HepG2 (cell line): ENCODE measurements around the gene EBF4. TPM values are rescaled to one million over a fixed set of nuclear protein-coding genes. Genes with fewer than 3 reads are reported as not detected.

Experiments
- BRD4 ChIP-seq: sonication (generic); formaldehyde crosslinking; IDR thresholded peaks from 2 replicates; pipeline ENCODE4 v1.4.0; 2020; ENCODE audit warnings: missing genetic modification reagents
- BRF2 ChIP-seq: sonication (generic); formaldehyde crosslinking; IDR thresholded peaks from 2 replicates; pipeline ENCODE4 v1.8.1; 2022; ENCODE audit warnings: mild to moderate bottlenecking, missing genetic modification reagents
- ETV6 ChIP-seq: sonication (generic); formaldehyde crosslinking; conservative IDR thresholded peaks from 2 replicates; pipeline ENCODE4 v1.4.0; 2020; ENCODE audit warnings: missing genetic modification reagents
- FOXJ3 ChIP-seq: sonication (generic); formaldehyde crosslinking; IDR thresholded peaks from 2 replicates; pipeline ENCODE4 v1.4.0; 2020; ENCODE audit warnings: missing genetic modification reagents, mild to moderate bottlenecking, borderline replicate concordance
- FOXM1 ChIP-seq: sonication (generic); formaldehyde crosslinking; IDR thresholded peaks from 2 replicates; pipeline ENCODE4 v1.5.0; 2020; ENCODE audit warnings: missing genetic modification reagents
- HNF4G ChIP-seq, 2 experiments: sonication (generic) in 1 of 2; formaldehyde crosslinking in 1 of 2; IDR thresholded peaks; 2 replicates each; pipeline versions ENCODE4 v1.4.0 to v1.6.1; 2011 to 2020; ENCODE audit warnings: borderline replicate concordance in 2 of 2, low read depth in 2 of 2, mild to moderate bottlenecking in 2 of 2, low read length in 1 of 2, missing genetic modification reagents in 1 of 2, moderate library complexity in 1 of 2
- MED8 ChIP-seq: sonication (generic); formaldehyde crosslinking; IDR thresholded peaks from 2 replicates; pipeline ENCODE4 v1.8.1; 2023; ENCODE audit warnings: mild to moderate bottlenecking, missing genetic modification reagents; ENCODE audit not compliant: insufficient replicate concordance
- MEIS2 ChIP-seq: sonication (generic); formaldehyde crosslinking; IDR thresholded peaks from 2 replicates; pipeline ENCODE4 v1.9.0; 2021; ENCODE audit warnings: mild to moderate bottlenecking, missing genetic modification reagents
- NFATC3 ChIP-seq: sonication (generic); formaldehyde crosslinking; IDR thresholded peaks from 2 replicates; pipeline ENCODE4 v1.5.1; 2020; ENCODE audit warnings: mild to moderate bottlenecking, missing genetic modification reagents
- NRL ChIP-seq: sonication (generic); formaldehyde crosslinking; IDR thresholded peaks from 2 replicates; pipeline ENCODE4 v1.5.0; 2020; ENCODE audit warnings: missing genetic modification reagents, mild to moderate bottlenecking, moderate library complexity, borderline replicate concordance
- RARG ChIP-seq: sonication (generic); formaldehyde crosslinking; IDR thresholded peaks from 2 replicates; pipeline ENCODE4 v1.4.0; 2020; ENCODE audit warnings: low read depth, mild to moderate bottlenecking, missing genetic modification reagents
- RBFOX2 ChIP-seq: fragments of 200-400 bp; formaldehyde crosslinking; IDR thresholded peaks from 2 replicates; pipeline ENCODE4 v1.6.1; 2017; ENCODE audit warnings: low read depth, mild to moderate bottlenecking, low read length
- SAFB2 ChIP-seq: sonication (generic); formaldehyde crosslinking; IDR thresholded peaks from 2 replicates; pipeline ENCODE4 v1.5.1; 2020; ENCODE audit warnings: missing genetic modification reagents, low read depth, mild to moderate bottlenecking, borderline replicate concordance
- SALL1 ChIP-seq: sonication (generic); formaldehyde crosslinking; IDR thresholded peaks from 2 replicates; pipeline ENCODE4 v1.8.0; 2022; ENCODE audit warnings: mild to moderate bottlenecking, missing genetic modification reagents
- SSRP1 ChIP-seq: IDR thresholded peaks from 2 replicates; pipeline ENCODE4 v1.6.1; 2016; ENCODE audit warnings: control low read depth
- SYNCRIP ChIP-seq: fragments of 200-400 bp; formaldehyde crosslinking; IDR thresholded peaks from 2 replicates; pipeline ENCODE4 v1.6.1; 2018; ENCODE audit warnings: mild to moderate bottlenecking, low read depth, low read length; ENCODE audit not compliant: insufficient read depth
- TBL1XR1 ChIP-seq: fragments of 150-350 bp; IDR thresholded peaks from 2 replicates; pipeline ENCODE4 v1.6.1; 2014; ENCODE audit warnings: borderline replicate concordance, low read length; ENCODE audit not compliant: partially characterized antibody
- TCF12 ChIP-seq, 2 experiments: fragments of 450-650 bp in 1 of 2; sonication (generic) in 1 of 2; formaldehyde crosslinking in 1 of 2; IDR thresholded peaks; 2 replicates each; pipeline versions ENCODE4 v1.6.1 to v1.8.0; 2017 to 2022; ENCODE audit warnings: antibody characterized with exemption in 1 of 2, mild to moderate bottlenecking in 1 of 2, missing genetic modification reagents in 1 of 2, moderate library complexity in 1 of 2
- TEAD3 ChIP-seq: optimal IDR thresholded peaks from 2 replicates; pipeline ENCODE3; 2016; ENCODE audit warnings: borderline replicate concordance
- THYN1 ChIP-seq: sonication (generic); formaldehyde crosslinking; IDR thresholded peaks from 2 replicates; pipeline ENCODE4 v1.8.1; 2023; ENCODE audit warnings: low read depth, mild to moderate bottlenecking, moderate library complexity, missing genetic modification reagents, borderline replicate concordance
- TRIM24 ChIP-seq: sonication (generic); formaldehyde crosslinking; IDR thresholded peaks from 2 replicates; pipeline ENCODE4 v1.8.0; 2022; ENCODE audit warnings: mild to moderate bottlenecking, missing genetic modification reagents
- ZFP36L2 ChIP-seq: sonication (generic); formaldehyde crosslinking; IDR thresholded peaks from 2 replicates; pipeline ENCODE4 v1.4.0; 2020; ENCODE audit warnings: missing genetic modification reagents
- ZFP91 ChIP-seq: sonication (generic); formaldehyde crosslinking; IDR thresholded peaks from 2 replicates; pipeline ENCODE4 v1.9.0; 2022; ENCODE audit warnings: missing genetic modification reagents, mild to moderate bottlenecking, borderline replicate concordance
- ZNF446 ChIP-seq: sonication (generic); formaldehyde crosslinking; IDR thresholded peaks from 2 replicates; pipeline ENCODE4 v1.5.0; 2020; ENCODE audit warnings: mild to moderate bottlenecking, missing genetic modification reagents
- ZNF501 ChIP-seq: sonication (generic); formaldehyde crosslinking; IDR thresholded peaks from 2 replicates; pipeline ENCODE4 v1.5.1; 2020; ENCODE audit warnings: mild to moderate bottlenecking, moderate library complexity, missing genetic modification reagents
- ZNF784 ChIP-seq: sonication (generic); formaldehyde crosslinking; IDR thresholded peaks from 2 replicates; pipeline ENCODE4 v1.5.1; 2020; ENCODE audit warnings: missing genetic modification reagents, mild to moderate bottlenecking, borderline replicate concordance
- polyA plus RNA-seq, 8 experiments: library from polyadenylated mRNA; depleted of rRNA in 3 of 8; stranded (reverse) in 7 of 8; unstranded in 1 of 8; fragments of >200 nt; fragmentation: Illumina TruSeq in 4 of 8; extraction: Trizol in 4 of 8; gene quantifications; 2 replicates each; pipeline versions ENCODE4 v1.2.1 to v1.2.3, GENCODE V29; 2011 to 2016; ENCODE audit warnings: low read depth in 4 of 8, missing spikeins in 1 of 8, mixed read lengths in 1 of 8; ENCODE audit not compliant: insufficient read depth in 1 of 8
- total RNA-seq, 5 experiments: library from RNA; depleted of rRNA; stranded (reverse); fragments of >200 nt; fragmentation: Illumina TruSeq; extraction: Trizol; gene quantifications; 2 replicates each; pipeline ENCODE4 v1.2.3, GENCODE V29; 2016; ENCODE audit warnings: low read depth in 1 of 5

EBF4 gene
- total and polyA plus RNA-seq, 2 of the 13 experiments (the other 11 are each of a cell fraction or from before 2014, with no cell fraction given) = 0.84 to 2.2 TPM

GRCh38 chr20:2742934-2743559 lies 50.5 kb downstream of the EBF4 start (continued):
- TF ChIP-seq TBL1XR1 (no peak), BRD4 (CRISPR knock-in tag) (no peak), MEIS2 (CRISPR knock-in tag) (no peak), HNF4G (IDR thresholded peaks at IDR 0.05; ENCODE audit: borderline replicate concordance, low read depth, low read length) (no peak), HNF4G (CRISPR knock-in tag; IDR thresholded peaks at IDR 0.05; ENCODE audit: borderline replicate concordance, low read depth) (no peak), SAFB2 (CRISPR knock-in tag) (no peak), SSRP1 (CRISPR knock-in tag) (no peak), ZFP36L2 (CRISPR knock-in tag) (no peak), ZNF446 (CRISPR knock-in tag) (no peak), TEAD3 (CRISPR knock-in tag) (peak; percentile 36), BRF2 (CRISPR knock-in tag) (no peak), MED8 (CRISPR knock-in tag) (no peak), TCF12 (IDR thresholded peaks at IDR 0.05) (no peak), TCF12 (CRISPR knock-in tag; IDR thresholded peaks at IDR 0.05) (no peak), TRIM24 (no peak), SALL1 (peak; percentile 62), RARG (CRISPR knock-in tag) (no peak), ZNF784 (CRISPR knock-in tag) (no peak), THYN1 (no peak), NRL (CRISPR knock-in tag) (peak; percentile 66; the same call in 1 of the 2 replicates), SYNCRIP (no peak), FOXM1 (CRISPR knock-in tag) (no peak), ZNF501 (CRISPR knock-in tag) (peak; percentile 76), RBFOX2 (no peak), ETV6 (CRISPR knock-in tag) (no peak; the same call in 1 of the 2 replicates), NFATC3 (no peak), FOXJ3 (CRISPR knock-in tag) (no peak), ZFP91 (CRISPR knock-in tag) (no peak)
